Measurements from ENCODE around the gene RAB5A. TPM values are rescaled to one million over a fixed set of nuclear protein-coding genes. Genes with fewer than 3 reads are reported as not detected.

Gene RAB5A
- total and polyA plus RNA-seq, 2 experiments from 2014 or later = 110 to 128 TPM

GRCh38 chr3:20001932-20002331 is 55.0 kb downstream of the RAB5A start (continued):
- TF ChIP-seq ZNF462 (CRISPR knock-in tag; IDR thresholded peaks at IDR 0.05) (no peak), CTCF (conservative IDR thresholded peaks at IDR 0.05; ENCODE audit: low read depth in 2 of 2) (no peak)

GRCh38 chr3:20007960-20008359 is 61.1 kb downstream of the RAB5A start:
- no peaks in the 10 kb centered on the region for H3K9me3 Mint-ChIP-seq
- H3K36me3 Mint-ChIP-seq (ENCODE audit: low read depth) = no peaks in the 10 kb centered on the region
- H3K27ac Mint-ChIP-seq = no peak overlapping the region
- no peak for TF ChIP-seq EZH2 (IDR thresholded peaks at IDR 0.05; ENCODE audit: low read depth, unreplicated experiment)
- no peak for TF ChIP-seq REST (IDR thresholded peaks at IDR 0.05; ENCODE audit: unreplicated experiment)

More at GRCh38 chr3:20007960-20008359, 61.1 kb downstream of the RAB5A start:
- Histone ChIP-seq H2AFZ (no peak overlapping the region), H3K36me3 (ENCODE audit: insufficient read depth) (no peaks in the 10 kb centered on the region), H3K9me2 (ENCODE audit: insufficient read depth) (0 out of 2 replicates have a peak, but pooled peaks cover 5% of the 10 kb centered on the region), H3K27ac (ENCODE audit: low read depth) (no peak overlapping the region), H3K27me3 (ENCODE audit: insufficient read depth) (no peaks in the 10 kb centered on the region), H3K4me1 (ENCODE audit: insufficient read depth) (no peaks in the 10 kb centered on the region), H3K79me2 (replicated peaks; ENCODE audit: insufficient read depth) (no peaks in the 10 kb centered on the region), H3K4me3 (no peak overlapping the region), H4K20me1 (replicated peaks; ENCODE audit: insufficient read depth) (no peaks in the 10 kb centered on the region), H3K4me2 (no peak overlapping the region), H3F3A (replicated peaks; ENCODE audit: low read depth) (no peaks in the 10 kb centered on the region)
- Mint-ChIP-seq H3K4me3 (no peak overlapping the region), H3K4me1 (no peaks in the 10 kb centered on the region), H3K27me3 (ENCODE audit: insufficient read depth, low read depth, poor library complexity) (peaks cover 1% of the 10 kb centered on the region)
- ATAC-seq = no peak
- no peak for DNase-seq (ENCODE audit: low spot score)

All from GM23338 (cell line).